VCaP (cell line): ENCODE data around the gene RRP36.

Experiments used
- H3K27ac ChIP-seq: fragments of 450-650 bp; 2 replicates; pipeline ENCODE4 v1.5.1; 2017
- CTCF ChIP-seq: fragments of 450-650 bp; conservative IDR thresholded peaks from 2 replicates; pipeline ENCODE4 v1.5.1; 2017; ENCODE audit warnings: mild to moderate bottlenecking, moderate library complexity

RRP36 gene

GRCh38 chr6:42981836-42982235 is 39.6 kb upstream of the RRP36 start:
- TF ChIP-seq CTCF = no peak

GRCh38 chr6:42984001-42984923 is 37.2 kb upstream of the RRP36 start, which contains the start of gene PPP2R5D:
Gene PPP2R5D (plus strand): TSS chr6:42984570. CDS start chr6:42984678, 108 bp downstream.
- no peak for TF ChIP-seq CTCF
- H3K27ac ChIP-seq = peak within 1 kb of the TSS; percentile 84

More at GRCh38 chr6:42981836-42982235, 39.6 kb upstream of the RRP36 start:
- H3K27ac ChIP-seq = no peak overlapping the region

- peak overlapping the region; percentile 84 for H3K27ac ChIP-seq
- TF ChIP-seq CTCF = no peak
Measured at GRCh38 chr6:42984924-42985475, 36.4 kb upstream of the RRP36 start.

GRCh38 chr6:42987533-42988451 is 33.6 kb upstream of the RRP36 start:
- H3K27ac ChIP-seq = no peak overlapping the region
- TF ChIP-seq CTCF = no peak

- no peak for TF ChIP-seq CTCF
Measured at GRCh38 chr6:42988486-42989020, 32.9 kb upstream of the RRP36 start.

GRCh38 chr6:42989923-42990322 is 31.5 kb upstream of the RRP36 start:
- H3K27ac ChIP-seq = no peak overlapping the region
- no peak for TF ChIP-seq CTCF

More at GRCh38 chr6:42988486-42989020, 32.9 kb upstream of the RRP36 start:
- no peak overlapping the region for H3K27ac ChIP-seq
